ENCODE results near the gene DEFB112. TPM values are rescaled to one million over a fixed set of nuclear protein-coding genes. Genes with fewer than 3 reads are reported as not detected.

Gene DEFB112
- total RNA-seq (2014; rRNA removed; shearing (Covaris generic)): not detected in 2 replicates
- polyA plus RNA-seq (2014; cell fraction: nucleus; rRNA removed): not detected in 2 replicates

GRCh38 chr6:50049829-50050228 lies at the start of gene DEFB112:
Gene DEFB112, minus strand, starts transcription at chr6:50049929. Its CDS starts 60 bp downstream, at chr6:50049869.
- DNase-seq (ENCODE audit: extremely low read depth, low read depth): no peak

GRCh38 chr6:50098641-50098993 lies 48.9 kb upstream of the DEFB112 start:
- no peak for DNase-seq (ENCODE audit: extremely low read depth, low read depth)

GRCh38 chr6:50097966-50098640 lies 48.4 kb upstream of the DEFB112 start:
- DNase-seq (ENCODE audit: extremely low read depth, low read depth): no peak

GRCh38 chr6:50096296-50096695 lies 46.6 kb upstream of the DEFB112 start:
- no peak for DNase-seq (ENCODE audit: extremely low read depth, low read depth)

- DNase-seq (ENCODE audit: extremely low read depth, low read depth): no peak
Measured at GRCh38 chr6:50093938-50094272, 44.2 kb upstream of the DEFB112 start.

- no peak for DNase-seq (ENCODE audit: extremely low read depth, low read depth)
Measured at GRCh38 chr6:50093116-50093937, 43.6 kb upstream of the DEFB112 start.

- no peak for DNase-seq (ENCODE audit: extremely low read depth, low read depth)
Measured at GRCh38 chr6:50091641-50092040, 41.9 kb upstream of the DEFB112 start.

GRCh38 chr6:50089911-50090310 lies 40.2 kb upstream of the DEFB112 start:
- no peak for DNase-seq (ENCODE audit: extremely low read depth, low read depth)

- DNase-seq (ENCODE audit: extremely low read depth, low read depth): no peak
Measured at GRCh38 chr6:50087231-50087954, 37.7 kb upstream of the DEFB112 start.

GRCh38 chr6:50077385-50077784 lies 27.7 kb upstream of the DEFB112 start:
- DNase-seq (ENCODE audit: extremely low read depth, low read depth): no peak

- DNase-seq (ENCODE audit: extremely low read depth, low read depth): no peak
Measured at GRCh38 chr6:50076431-50076830, 26.7 kb upstream of the DEFB112 start.

GRCh38 chr6:50071921-50072320 lies 22.2 kb upstream of the DEFB112 start:
- no peak for DNase-seq (ENCODE audit: extremely low read depth, low read depth)

- DNase-seq (ENCODE audit: extremely low read depth, low read depth): no peak
Measured at GRCh38 chr6:50070101-50070500, 20.4 kb upstream of the DEFB112 start.

- no peak for DNase-seq (ENCODE audit: extremely low read depth, low read depth)
Measured at GRCh38 chr6:50062051-50062450, 12.3 kb upstream of the DEFB112 start.

GRCh38 chr6:50056242-50056641 lies 6.5 kb upstream of the DEFB112 start:
- DNase-seq (ENCODE audit: extremely low read depth, low read depth): no peak

- DNase-seq (ENCODE audit: extremely low read depth, low read depth): no peak
Measured at GRCh38 chr6:50047026-50047425, 2.7 kb downstream of the DEFB112 start.

- peak; percentile 33 for DNase-seq (ENCODE audit: extremely low read depth, low read depth)
Measured at GRCh38 chr6:50030777-50031562, 18.8 kb downstream of the DEFB112 start.

GRCh38 chr6:50030350-50030749 lies 19.4 kb downstream of the DEFB112 start:
- DNase-seq (ENCODE audit: extremely low read depth, low read depth): no peak

GRCh38 chr6:50025258-50025657 lies 24.5 kb downstream of the DEFB112 start:
- DNase-seq (ENCODE audit: extremely low read depth, low read depth): no peak

GRCh38 chr6:50021894-50022293 lies 27.8 kb downstream of the DEFB112 start, which contains the start of gene DEFB110:
Gene DEFB110, minus strand, starts transcription at chr6:50021994. Its CDS starts 59 bp downstream, at chr6:50021935.
- DNase-seq (ENCODE audit: extremely low read depth, low read depth): no peak

GRCh38 chr6:50007819-50008218 lies 41.9 kb downstream of the DEFB112 start:
- DNase-seq (ENCODE audit: extremely low read depth, low read depth): no peak
